RWPE1 (cell line): Measurements from ENCODE around the gene LPXN.

ENCODE experiments used
- CTCF ChIA-PET: fragments of 350-600 bp; sonication (Branson Sonifier 250); formaldehyde crosslinking; extraction: SDS; loops from one replicate; lab custom pipeline; 2021; lab: Yijun Ruan, JAX
- POLR2A ChIA-PET: fragments of 400-600 bp; formaldehyde crosslinking; extraction: SDS; loops from one replicate; lab custom pipeline; 2020; ENCODE audit warnings: antibody characterized with exemption; ENCODE audit not compliant: low non-redundant PET; lab: Yijun Ruan, JAX
- DNase-seq: peaks from one replicate; pipeline ENCODE4 v3.0.0; 2012; ENCODE audit warnings: low spot score
- H3K27ac ChIP-seq: fragments of 450-650 bp; 2 replicates; pipeline ENCODE4 v1.5.1; 2017
- TF ChIP-seq, protein P1 (sequence below): fragments of 450-650 bp; conservative IDR thresholded peaks from 2 replicates; pipeline ENCODE4 v1.5.1; 2017; ENCODE audit warnings: low read depth, mild to moderate bottlenecking

The LPXN gene

DNA sequence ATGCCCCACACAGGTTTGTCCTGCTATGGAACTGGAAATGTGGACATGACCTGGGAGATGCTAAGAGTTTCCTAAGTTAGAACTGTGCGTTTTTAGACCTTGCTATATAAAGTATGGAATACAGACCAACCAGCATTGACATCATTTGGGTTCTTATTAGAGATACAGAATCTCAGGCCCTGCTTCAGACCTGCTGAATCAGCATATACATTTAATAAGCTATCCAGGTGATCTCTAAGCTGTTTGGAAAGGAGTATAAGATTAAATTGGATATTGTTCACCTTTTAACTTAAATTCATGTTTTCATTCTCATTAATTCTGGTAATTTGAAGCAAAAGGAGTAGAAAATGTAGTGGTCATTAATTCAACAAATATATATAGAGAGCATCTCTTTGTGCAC, 39.9 kb upstream of the LPXN start:
- ChIA-PET CTCF (no interaction called here), POLR2A (no interaction called here)
- no peak for DNase-seq
- TF ChIP-seq, protein P1, sequence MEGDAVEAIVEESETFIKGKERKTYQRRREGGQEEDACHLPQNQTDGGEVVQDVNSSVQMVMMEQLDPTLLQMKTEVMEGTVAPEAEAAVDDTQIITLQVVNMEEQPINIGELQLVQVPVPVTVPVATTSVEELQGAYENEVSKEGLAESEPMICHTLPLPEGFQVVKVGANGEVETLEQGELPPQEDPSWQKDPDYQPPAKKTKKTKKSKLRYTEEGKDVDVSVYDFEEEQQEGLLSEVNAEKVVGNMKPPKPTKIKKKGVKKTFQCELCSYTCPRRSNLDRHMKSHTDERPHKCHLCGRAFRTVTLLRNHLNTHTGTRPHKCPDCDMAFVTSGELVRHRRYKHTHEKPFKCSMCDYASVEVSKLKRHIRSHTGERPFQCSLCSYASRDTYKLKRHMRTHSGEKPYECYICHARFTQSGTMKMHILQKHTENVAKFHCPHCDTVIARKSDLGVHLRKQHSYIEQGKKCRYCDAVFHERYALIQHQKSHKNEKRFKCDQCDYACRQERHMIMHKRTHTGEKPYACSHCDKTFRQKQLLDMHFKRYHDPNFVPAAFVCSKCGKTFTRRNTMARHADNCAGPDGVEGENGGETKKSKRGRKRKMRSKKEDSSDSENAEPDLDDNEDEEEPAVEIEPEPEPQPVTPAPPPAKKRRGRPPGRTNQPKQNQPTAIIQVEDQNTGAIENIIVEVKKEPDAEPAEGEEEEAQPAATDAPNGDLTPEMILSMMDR, result no peak
- H3K27ac ChIP-seq, result no peak overlapping the region

DNA sequence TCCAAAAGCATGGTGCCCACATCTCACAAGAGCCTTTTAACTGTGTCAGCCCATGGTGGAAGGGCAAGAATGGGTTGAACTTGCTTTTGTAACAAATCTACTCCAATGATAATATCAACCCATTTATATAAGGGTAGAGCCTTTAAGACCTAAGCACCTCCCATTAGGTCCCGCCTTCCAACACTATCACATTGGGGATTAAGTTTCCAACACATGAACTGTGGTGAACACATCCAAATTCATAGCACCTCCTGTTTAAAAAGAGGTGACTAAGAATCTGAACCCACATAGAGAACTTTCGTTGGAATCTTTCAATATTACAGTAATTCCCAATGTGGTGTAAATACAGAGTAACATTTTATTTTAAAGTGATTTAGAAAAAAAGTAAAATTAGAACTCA, 37.6 kb upstream of the LPXN start:
- no peak for DNase-seq
- TF ChIP-seq, protein P1, result no peak
- ChIA-PET POLR2A (no interaction called here), CTCF (interaction anchor here (0.6 kb wide), 1 partner anchor 10 kb away, joined by 3 read pairs; no protein-coding TSS in a partner anchor)
- no peak overlapping the region for H3K27ac ChIP-seq

DNA sequence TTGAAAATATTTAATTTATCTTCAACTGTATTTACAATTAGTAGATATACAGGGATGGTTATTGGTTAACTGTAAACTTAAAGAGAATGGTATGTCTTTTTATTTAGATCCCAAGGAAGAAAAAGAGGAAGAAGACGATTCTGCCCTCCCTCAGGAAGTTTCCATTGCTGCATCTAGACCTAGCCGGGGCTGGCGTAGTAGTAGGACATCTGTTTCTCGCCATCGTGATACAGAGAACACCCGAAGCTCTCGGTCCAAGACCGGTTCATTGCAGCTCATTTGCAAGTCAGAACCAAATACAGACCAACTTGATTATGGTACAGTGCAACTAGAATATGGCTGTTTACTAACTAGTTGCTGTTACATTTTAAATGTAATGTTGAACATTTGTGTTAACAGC, 34.1 kb upstream of the LPXN start:
- no peak for DNase-seq
- ChIA-PET CTCF (no interaction called here), POLR2A (no interaction called here)
- H3K27ac ChIP-seq, result no peak overlapping the region
- TF ChIP-seq, protein P1, result no peak

DNA sequence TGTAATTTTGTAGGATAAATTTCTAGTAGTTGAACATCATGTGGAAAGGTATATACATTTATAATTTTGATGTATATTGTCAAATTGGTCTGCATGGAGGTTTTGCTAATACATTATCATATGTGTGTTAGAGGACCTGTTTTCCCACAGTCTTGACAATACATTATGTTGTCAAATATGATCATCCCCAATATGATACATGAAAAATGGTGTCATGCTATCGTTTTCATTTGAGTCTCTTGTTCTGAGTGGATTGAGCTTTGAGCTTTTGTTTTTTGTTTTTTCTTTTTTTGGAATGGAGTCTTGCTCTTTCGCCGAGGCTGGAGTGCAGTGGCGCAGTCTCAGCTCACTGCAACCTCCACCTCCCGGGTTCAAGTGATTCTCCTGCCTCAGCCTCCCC, 32.7 kb upstream of the LPXN start:
- no peak overlapping the region for H3K27ac ChIP-seq
- POLR2A ChIA-PET, result no interaction called here
- no peak for DNase-seq
- TF ChIP-seq, protein P1, result no peak
- CTCF ChIA-PET, result no interaction called here

DNA sequence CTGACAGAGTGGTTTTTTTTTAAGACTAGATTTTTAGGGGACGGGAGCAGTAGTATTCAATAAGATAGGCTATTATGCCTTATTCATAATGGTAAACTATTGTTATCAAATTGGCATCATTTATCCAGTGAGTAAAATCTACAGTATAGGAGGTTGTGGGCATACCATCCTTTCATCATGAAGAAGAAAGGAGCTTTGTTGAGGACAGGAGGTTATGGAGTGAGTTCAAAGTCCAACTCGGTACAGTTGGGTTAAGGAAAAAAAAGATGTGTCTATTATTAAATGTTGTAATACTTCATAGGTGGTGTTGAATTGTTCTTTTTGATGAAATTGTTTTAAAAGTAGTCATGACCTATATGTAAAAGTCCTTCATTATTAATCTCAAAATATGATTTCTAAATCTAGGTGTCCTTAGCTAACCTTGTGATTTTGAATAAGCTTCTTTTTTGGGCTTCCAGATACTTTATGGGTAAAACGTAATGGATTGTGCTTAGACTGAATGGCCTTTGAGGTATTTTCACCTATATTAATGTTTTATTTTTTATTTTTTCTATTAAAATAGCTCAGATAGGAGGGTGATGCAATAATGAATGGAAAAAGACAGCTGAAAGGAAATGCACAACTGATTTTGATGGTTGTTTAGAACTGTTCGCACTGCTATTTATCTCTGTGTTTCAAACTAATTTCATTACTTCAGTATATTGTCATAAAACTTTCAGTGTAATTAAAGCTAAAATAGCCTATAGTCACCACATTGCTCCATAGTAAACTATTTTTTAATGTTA, 31.5 kb upstream of the LPXN start:
- CTCF ChIA-PET, result interaction anchor here (0.6 kb wide), 3 partner anchors 293 to 930 kb away, joined by 3 read pairs; no protein-coding TSS in a partner anchor
- TF ChIP-seq, protein P1, result no peak
- POLR2A ChIA-PET, result no interaction called here
- DNase-seq, result no peak
- H3K27ac ChIP-seq, result no peak overlapping the region

DNA sequence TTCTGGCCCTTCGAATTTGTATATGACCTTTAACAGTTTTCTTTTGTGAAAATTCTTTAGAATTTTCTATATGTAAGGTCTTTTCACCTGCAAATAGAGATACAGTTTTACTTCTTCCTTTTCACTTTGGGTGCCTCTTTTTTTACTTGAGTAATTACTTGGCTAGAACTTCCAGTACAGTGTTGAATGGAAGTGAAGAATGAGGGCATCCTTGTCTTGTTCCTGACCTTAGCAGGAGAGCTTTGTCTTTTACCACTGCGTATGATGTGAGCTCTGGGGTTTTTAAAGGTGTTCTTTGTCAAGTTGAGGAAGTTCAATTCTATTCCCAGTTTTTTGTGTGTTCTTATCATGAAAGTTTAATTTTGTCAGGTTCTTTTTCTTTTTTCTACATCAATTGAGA, 24.9 kb upstream of the LPXN start:
- no peak overlapping the region for H3K27ac ChIP-seq
- TF ChIP-seq, protein P1, result no peak
- DNase-seq, result no peak
- ChIA-PET POLR2A (no interaction called here), CTCF (interaction anchor here (0.6 kb wide), 1 partner anchor 10 kb away, joined by 4 read pairs; no protein-coding TSS in a partner anchor)
